WTC11 (cell line): ENCODE data around the gene RSPH9.

Experiments
- CTCF ChIP-seq: fragments of 200-600 bp; IDR thresholded peaks from 2 replicates; pipeline ENCODE4 v1.8.0; 2022; ENCODE audit warnings: antibody characterized with exemption
- ETV6 ChIP-seq: sonication (generic); formaldehyde crosslinking; IDR thresholded peaks from 2 replicates; pipeline ENCODE4 v1.8.1; 2022; ENCODE audit warnings: mild to moderate bottlenecking, missing genetic modification reagents
- FOXP1 ChIP-seq: sonication (generic); formaldehyde crosslinking; IDR thresholded peaks from 2 replicates; pipeline ENCODE4 v1.8.0; 2022; ENCODE audit warnings: missing genetic modification reagents, mild to moderate bottlenecking, moderate library complexity, borderline replicate concordance
- HMGXB4 ChIP-seq: sonication (generic); formaldehyde crosslinking; IDR thresholded peaks from 2 replicates; pipeline ENCODE4 v1.8.1; 2023; ENCODE audit warnings: mild to moderate bottlenecking, moderate library complexity, missing genetic modification reagents
- JAZF1 ChIP-seq: fragments of 250-450 bp; sonication (Bioruptor Pico); IDR thresholded peaks from 2 replicates; pipeline ENCODE4 v1.9.0; 2021; ENCODE audit warnings: moderate library complexity, mild to moderate bottlenecking, inconsistent platforms
- NFE2L1 ChIP-seq: sonication (generic); formaldehyde crosslinking; IDR thresholded peaks from 2 replicates; pipeline ENCODE4 v1.8.1; 2023; ENCODE audit warnings: missing genetic modification reagents
- PREB ChIP-seq: sonication (generic); formaldehyde crosslinking; IDR thresholded peaks from 2 replicates; pipeline ENCODE4 v1.8.1; 2022; ENCODE audit warnings: mild to moderate bottlenecking, missing genetic modification reagents, moderate library complexity, borderline replicate concordance
- TEAD4 ChIP-seq: sonication (generic); formaldehyde crosslinking; IDR thresholded peaks from 2 replicates; pipeline ENCODE4 v1.8.0; 2022; ENCODE audit warnings: mild to moderate bottlenecking, missing genetic modification reagents
- ZNF121 ChIP-seq: sonication (generic); formaldehyde crosslinking; IDR thresholded peaks from 2 replicates; pipeline ENCODE4 v1.8.0; 2023; ENCODE audit warnings: missing genetic modification reagents
- ZNF263 ChIP-seq: sonication (generic); formaldehyde crosslinking; IDR thresholded peaks from 2 replicates; pipeline ENCODE4 v1.8.1; 2022; ENCODE audit warnings: low read depth, mild to moderate bottlenecking, moderate library complexity, missing genetic modification reagents

- TF ChIP-seq CTCF = no peak
- TF ChIP-seq PREB (CRISPR knock-in tag) = no peak
- no peak for TF ChIP-seq TEAD4 (CRISPR knock-in tag)
- no peak for TF ChIP-seq ETV6 (CRISPR knock-in tag)
- no peak for TF ChIP-seq HMGXB4 (CRISPR knock-in tag)
- TF ChIP-seq FOXP1 (CRISPR knock-in tag) = no peak
- TF ChIP-seq JAZF1 (CRISPR knock-in tag) = no peak
- no peak for TF ChIP-seq ZNF263 (CRISPR knock-in tag)
- TF ChIP-seq ZNF121 (CRISPR knock-in tag) = no peak
- TF ChIP-seq NFE2L1 = no peak
These were observed 29.5 kb downstream of the RSPH9 start for GRCh38 chr6:43674291-43674690.
